PC-9 (cell line): ENCODE results near the gene RNF17. TPM values are rescaled to one million over a fixed set of nuclear protein-coding genes. Genes with fewer than 3 reads are reported as not detected.

ENCODE experiments used
- BruUV-seq: library from RNA; stranded (reverse); fragments of 400-500 nt; replicated peaks from 2 replicates; lab custom pipeline; 2021; lab: Mats Ljungman, UMichigan
- CTCF ChIA-PET: fragments of 300-600 bp; sonication (Branson Sonifier 250); formaldehyde crosslinking; loops from one replicate; lab custom pipeline; 2022; ENCODE audit warnings: antibody characterized with exemption; lab: Charles Lee
- POLR2A ChIA-PET: fragments of 300-600 bp; sonication (Branson Sonifier 250); formaldehyde crosslinking; loops from one replicate; lab custom pipeline; 2022; ENCODE audit warnings: antibody characterized with exemption; ENCODE audit not compliant: unreplicated experiment; lab: Charles Lee
- DNase-seq, 2 experiments: peaks; one replicate each; pipeline versions ENCODE4 v3.0.0 to v3.0.0-alpha.2; 2015 to 2022; ENCODE audit warnings: mixed read lengths in 1 of 2
- H2AFZ ChIP-seq: fragments of 200-600 bp; sonication (generic); 2 replicates; pipeline ENCODE4 v1.8.1; 2017; ENCODE audit warnings: antibody characterized with exemption
- H3F3A ChIP-seq: fragments of 200-600 bp; sonication (generic); 2 replicates; pipeline ENCODE4 v1.8.1; 2017; ENCODE audit warnings: antibody characterized with exemption, mild to moderate bottlenecking, low read depth; ENCODE audit not compliant: insufficient read depth
- H3K27ac ChIP-seq: fragments of 200-600 bp; sonication (generic); 2 replicates; pipeline ENCODE4 v1.6.1; 2016; ENCODE audit warnings: mixed run types
- H3K27me3 ChIP-seq: fragments of 200-600 bp; sonication (generic); 2 replicates; pipeline ENCODE4 v1.6.1; 2016; ENCODE audit warnings: low read depth, mixed run types; ENCODE audit not compliant: insufficient read depth
- H3K36me3 ChIP-seq: fragments of 200-600 bp; sonication (generic); 2 replicates; pipeline ENCODE4 v1.6.1; 2016; ENCODE audit warnings: low read depth, mixed run types
- H3K4me1 ChIP-seq: fragments of 200-600 bp; sonication (generic); replicated peaks from 2 replicates; pipeline ENCODE4 v1.6.1; 2016; ENCODE audit warnings: mixed run types; ENCODE audit not compliant: insufficient read depth
- H3K4me2 ChIP-seq: fragments of 200-600 bp; sonication (generic); 2 replicates; pipeline ENCODE4 v1.6.1; 2017; ENCODE audit warnings: mixed run types
- H3K4me3 ChIP-seq: fragments of 200-600 bp; sonication (generic); 2 replicates; pipeline ENCODE4 v1.6.1; 2016; ENCODE audit warnings: mixed run types
- H3K79me2 ChIP-seq: fragments of 200-600 bp; sonication (generic); 2 replicates; pipeline ENCODE4 v1.6.1; 2017; ENCODE audit warnings: low read depth, mixed run types
- H3K9me2 ChIP-seq: fragments of 200-600 bp; sonication (generic); 2 replicates; pipeline ENCODE4 v1.8.1; 2017; ENCODE audit warnings: mild to moderate bottlenecking; ENCODE audit not compliant: insufficient read depth
- H3K9me3 ChIP-seq: fragments of 200-600 bp; sonication (generic); 2 replicates; pipeline ENCODE4 v1.8.1; 2016; ENCODE audit warnings: low read depth; ENCODE audit not compliant: insufficient read depth
- H4K20me1 ChIP-seq: fragments of 200-600 bp; sonication (generic); 2 replicates; pipeline ENCODE4 v1.8.1; 2017; ENCODE audit not compliant: insufficient read depth
- EZH2 ChIP-seq: fragments of 200-600 bp; sonication (generic); IDR thresholded peaks from 2 replicates; pipeline ENCODE4 v1.8.0; 2017; ENCODE audit warnings: antibody characterized with exemption, low read depth
- intact Hi-C: fragments of 100-400 bp; cut with micrococcal nuclease; formaldehyde crosslinking; loops from one replicate; pipeline ENCODE4 v1.10.0; 2022; ENCODE audit not compliant: unreplicated experiment
- total RNA-seq: library from RNA; stranded (reverse); gene quantifications from 2 replicates; pipeline ENCODE4 v1.2.3, GENCODE V29; 2021
- TF ChIP-seq, protein P1 (sequence below): fragments of 200-600 bp; sonication (generic); conservative IDR thresholded peaks from 2 replicates; pipeline ENCODE4 v1.6.1; 2017; ENCODE audit warnings: mixed run types, antibody characterized with exemption, mild to moderate bottlenecking, moderate library complexity

Gene RNF17
- total RNA-seq, 1 experiment from 2014 or later, result not detected

DNA sequence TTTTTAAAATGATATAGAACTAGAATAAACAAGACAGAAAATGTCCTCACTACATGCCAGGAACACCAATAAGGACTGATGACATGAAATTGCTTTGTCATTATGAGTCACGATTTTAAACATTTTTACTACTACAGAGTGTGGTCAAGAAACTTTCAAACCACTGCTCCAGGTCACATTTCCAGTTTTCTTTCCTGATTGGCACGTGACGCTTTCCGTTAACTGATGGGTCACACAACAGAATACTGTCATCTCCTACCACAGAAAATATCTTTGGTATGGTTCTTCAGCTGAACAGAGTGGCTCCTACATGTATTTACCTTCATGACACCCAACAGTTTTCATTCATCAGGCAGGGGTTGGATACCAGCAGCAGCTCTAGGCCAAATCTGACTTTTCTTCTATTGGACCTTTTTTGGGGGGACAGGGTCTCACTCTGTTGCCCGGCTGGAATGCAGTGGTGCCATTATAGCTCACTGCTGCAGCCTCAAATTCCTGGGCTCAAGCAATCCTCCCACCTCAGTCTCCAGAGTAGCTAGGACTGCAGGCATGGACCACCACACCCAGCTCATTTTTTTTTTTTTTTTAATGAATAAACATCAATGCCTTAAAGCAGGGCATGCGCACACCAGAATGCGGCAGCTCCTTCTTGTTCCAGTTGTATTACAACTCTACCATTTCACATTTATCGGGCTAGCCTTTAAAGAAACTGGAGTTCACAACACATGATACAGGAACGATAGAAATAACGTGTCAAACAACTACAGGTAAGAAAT lies 147.4 kb downstream of the RNF17 start:
- Histone ChIP-seq H4K20me1 (no peaks in the 10 kb centered on the region), H2AFZ (peak overlapping the region; percentile 37; the same call in 1 of the 2 replicates), H3F3A (peaks cover 29% of the 10 kb centered on the region), H3K27me3 (no peaks in the 10 kb centered on the region), H3K4me2 (peak overlapping the region; percentile 64), H3K4me1 (peaks cover 29% of the 10 kb centered on the region), H3K27ac (peak overlapping the region; percentile 97), H3K36me3 (peaks cover 16% of the 10 kb centered on the region), H3K9me3 (no peaks in the 10 kb centered on the region), H3K9me2 (no peaks in the 10 kb centered on the region), H3K79me2 (peaks cover 35% of the 10 kb centered on the region), H3K4me3 (no peak overlapping the region)
- BruUV-seq, result TSS peak; percentile 50
- POLR2A ChIA-PET, result interaction anchor here (0.6 kb wide), 1 partner anchor 12 kb away, joined by 7 read pairs; no protein-coding TSS in a partner anchor
- intact Hi-C loops, result no loop called here
- CTCF ChIA-PET, result interaction anchor here (0.6 kb wide), 1 partner anchor 239 kb away, joined by 3 read pairs; no protein-coding TSS in a partner anchor
- TF ChIP-seq, protein P1, sequence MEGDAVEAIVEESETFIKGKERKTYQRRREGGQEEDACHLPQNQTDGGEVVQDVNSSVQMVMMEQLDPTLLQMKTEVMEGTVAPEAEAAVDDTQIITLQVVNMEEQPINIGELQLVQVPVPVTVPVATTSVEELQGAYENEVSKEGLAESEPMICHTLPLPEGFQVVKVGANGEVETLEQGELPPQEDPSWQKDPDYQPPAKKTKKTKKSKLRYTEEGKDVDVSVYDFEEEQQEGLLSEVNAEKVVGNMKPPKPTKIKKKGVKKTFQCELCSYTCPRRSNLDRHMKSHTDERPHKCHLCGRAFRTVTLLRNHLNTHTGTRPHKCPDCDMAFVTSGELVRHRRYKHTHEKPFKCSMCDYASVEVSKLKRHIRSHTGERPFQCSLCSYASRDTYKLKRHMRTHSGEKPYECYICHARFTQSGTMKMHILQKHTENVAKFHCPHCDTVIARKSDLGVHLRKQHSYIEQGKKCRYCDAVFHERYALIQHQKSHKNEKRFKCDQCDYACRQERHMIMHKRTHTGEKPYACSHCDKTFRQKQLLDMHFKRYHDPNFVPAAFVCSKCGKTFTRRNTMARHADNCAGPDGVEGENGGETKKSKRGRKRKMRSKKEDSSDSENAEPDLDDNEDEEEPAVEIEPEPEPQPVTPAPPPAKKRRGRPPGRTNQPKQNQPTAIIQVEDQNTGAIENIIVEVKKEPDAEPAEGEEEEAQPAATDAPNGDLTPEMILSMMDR, result no peak
- TF ChIP-seq EZH2, result no peak
- DNase-seq, result peak; percentile 41 to 81

DNA sequence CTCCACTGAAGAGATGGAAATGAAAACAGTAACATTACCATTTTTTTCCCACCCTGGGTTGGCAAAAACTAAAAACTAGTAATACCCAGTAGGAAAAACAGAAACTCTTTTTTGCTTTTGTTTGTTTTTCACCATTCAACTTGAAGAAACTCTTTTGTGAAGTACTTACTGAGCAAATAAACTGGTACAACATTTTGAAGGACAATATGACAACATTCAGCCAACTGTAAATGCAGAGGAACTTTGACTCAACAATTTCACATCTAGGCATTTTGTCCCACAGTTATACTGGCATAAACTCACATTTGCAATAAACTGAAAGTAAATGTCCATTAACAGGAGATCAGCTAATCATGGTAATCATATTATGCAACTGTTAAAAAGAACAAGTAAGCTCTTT lies 152.5 kb downstream of the RNF17 start:
- no peaks in the 10 kb centered on the region for H3K27me3 ChIP-seq
- H3F3A ChIP-seq, result peaks cover 8% of the 10 kb centered on the region; the same call in 1 of the 2 replicates
- H3K36me3 ChIP-seq, result peaks cover 7% of the 10 kb centered on the region; the same call in 1 of the 2 replicates
- no peak for DNase-seq
- ChIA-PET CTCF (interaction anchor here (1.1 kb wide), 1 partner anchor 79 kb away, joined by 3 read pairs; no protein-coding TSS in a partner anchor), POLR2A (no interaction called here)
- peaks cover 84% of the 10 kb centered on the region for H3K79me2 ChIP-seq
- H3K4me3 ChIP-seq, result no peak overlapping the region
- no peaks in the 10 kb centered on the region for H4K20me1 ChIP-seq
- intact Hi-C loops, result no loop called here
- peaks cover 14% of the 10 kb centered on the region for H3K4me1 ChIP-seq
- H3K27ac ChIP-seq, result no peak overlapping the region
- no peak for TF ChIP-seq EZH2
- TF ChIP-seq, protein P1, result no peak
- H2AFZ ChIP-seq, result no peak overlapping the region
- H3K4me2 ChIP-seq, result no peak overlapping the region
- H3K9me3 ChIP-seq, result no peaks in the 10 kb centered on the region
- no TSS peak for BruUV-seq
- H3K9me2 ChIP-seq, result no peaks in the 10 kb centered on the region

GRCh38 chr13:24921003-24921402 lies 157.0 kb downstream of the RNF17 start:
- ChIA-PET POLR2A (no interaction called here), CTCF (no interaction called here)
- H3K79me2 ChIP-seq, result peaks cover 60% of the 10 kb centered on the region
- H3K36me3 ChIP-seq, result no peaks in the 10 kb centered on the region; the same call in 1 of the 2 replicates
- H3K9me3 ChIP-seq, result no peaks in the 10 kb centered on the region
- H4K20me1 ChIP-seq, result no peaks in the 10 kb centered on the region
- no peak for DNase-seq
- H3K4me1 ChIP-seq, result peaks cover 16% of the 10 kb centered on the region; the same call in 1 of the 2 replicates
- no peak overlapping the region for H3K27ac ChIP-seq
- no peaks in the 10 kb centered on the region for H3K27me3 ChIP-seq
- intact Hi-C loops, result no loop called here
- BruUV-seq, result no TSS peak
- H2AFZ ChIP-seq, result no peak overlapping the region
- peak overlapping the region; percentile 87 for H3K4me2 ChIP-seq
- TF ChIP-seq, protein P1, result no peak
- TF ChIP-seq EZH2, result no peak
- no peak overlapping the region; the same call in 1 of the 2 replicates for H3K4me3 ChIP-seq
- H3K9me2 ChIP-seq, result no peaks in the 10 kb centered on the region
- H3F3A ChIP-seq, result peaks cover 8% of the 10 kb centered on the region
